Adrenal gland (tissue), 5 donors: ENCODE results near the gene RARB.

Experiments used
- POLR2A ChIP-seq, 2 donors: fragments of 450-650 bp; IDR thresholded peaks; one replicate each; pipeline ENCODE4 v1.6.1; 2017; ENCODE audit warnings: antibody characterized with exemption in 2 of 2, mild to moderate bottlenecking in 2 of 2, moderate library complexity in 1 of 2
- TF ChIP-seq, protein P1 (sequence below), 6 experiments: fragments of 450-650 bp in 4 of 6; fragments of 200-600 bp in 2 of 6; sonication (generic) in 1 of 6; IDR thresholded peaks; 1 replicate in 5 of 6; 2 replicates in 1 of 6; pipeline versions ENCODE4 v1.5.1 to v1.8.0; 2016 to 2021; ENCODE audit warnings: antibody characterized with exemption in 6 of 6, mild to moderate bottlenecking in 2 of 6, moderate library complexity in 1 of 6
- donor health status: DM: no; HTN: no; CAD: no.

DNA sequence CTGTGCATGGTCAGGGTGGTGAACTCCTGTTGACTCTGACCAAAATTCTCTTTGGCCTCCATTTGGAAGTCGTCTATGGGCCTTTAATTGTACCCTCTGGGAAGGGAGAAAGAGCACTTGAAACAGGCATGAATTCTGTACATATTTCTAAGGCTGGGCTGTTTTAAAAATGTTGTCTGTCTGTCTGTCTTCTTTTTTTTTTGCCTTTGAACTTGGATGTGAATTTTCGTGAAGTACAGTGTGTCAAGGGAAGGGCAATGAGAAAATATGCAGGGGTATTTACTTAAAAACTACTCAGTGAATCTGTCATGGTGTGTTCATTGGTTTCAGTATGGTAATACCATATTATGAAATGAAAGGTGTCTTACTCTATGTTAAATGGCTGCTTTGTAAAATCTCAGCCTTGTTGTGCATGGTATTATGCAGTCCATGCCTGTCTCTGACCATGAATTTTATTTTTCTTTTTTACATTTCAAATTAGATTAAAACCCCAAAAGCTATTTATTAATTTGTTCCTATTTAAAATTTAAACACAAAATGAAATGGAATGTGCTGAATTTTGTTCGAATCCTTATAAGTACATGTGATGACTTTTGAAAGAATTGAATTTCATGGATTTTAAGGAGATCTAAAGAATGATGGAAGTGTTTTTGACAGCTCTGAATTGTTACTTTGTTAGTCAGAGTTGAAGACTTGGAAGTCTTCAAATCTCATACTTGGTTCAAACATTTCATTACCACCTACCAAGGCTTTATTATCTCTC lies 51.1 kb downstream of the RARB start:
- TF ChIP-seq, protein P1, sequence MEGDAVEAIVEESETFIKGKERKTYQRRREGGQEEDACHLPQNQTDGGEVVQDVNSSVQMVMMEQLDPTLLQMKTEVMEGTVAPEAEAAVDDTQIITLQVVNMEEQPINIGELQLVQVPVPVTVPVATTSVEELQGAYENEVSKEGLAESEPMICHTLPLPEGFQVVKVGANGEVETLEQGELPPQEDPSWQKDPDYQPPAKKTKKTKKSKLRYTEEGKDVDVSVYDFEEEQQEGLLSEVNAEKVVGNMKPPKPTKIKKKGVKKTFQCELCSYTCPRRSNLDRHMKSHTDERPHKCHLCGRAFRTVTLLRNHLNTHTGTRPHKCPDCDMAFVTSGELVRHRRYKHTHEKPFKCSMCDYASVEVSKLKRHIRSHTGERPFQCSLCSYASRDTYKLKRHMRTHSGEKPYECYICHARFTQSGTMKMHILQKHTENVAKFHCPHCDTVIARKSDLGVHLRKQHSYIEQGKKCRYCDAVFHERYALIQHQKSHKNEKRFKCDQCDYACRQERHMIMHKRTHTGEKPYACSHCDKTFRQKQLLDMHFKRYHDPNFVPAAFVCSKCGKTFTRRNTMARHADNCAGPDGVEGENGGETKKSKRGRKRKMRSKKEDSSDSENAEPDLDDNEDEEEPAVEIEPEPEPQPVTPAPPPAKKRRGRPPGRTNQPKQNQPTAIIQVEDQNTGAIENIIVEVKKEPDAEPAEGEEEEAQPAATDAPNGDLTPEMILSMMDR (IDR thresholded peaks at IDR 0.05), result no peak
- TF ChIP-seq POLR2A (IDR thresholded peaks at IDR 0.05), result no peak
